RWPE1 (cell line): ENCODE data around the gene SLC12A9.
"Not testable (repeated sequence)": the region's sequence is repeated elsewhere in the genome, so short reads cannot be mapped to it uniquely, and the experiment has no call there.

Source experiments
- CTCF ChIA-PET: fragments of 350-600 bp; sonication (Branson Sonifier 250); formaldehyde crosslinking; extraction: SDS; loops from one replicate; lab custom pipeline; 2021; lab: Yijun Ruan, JAX
- POLR2A ChIA-PET: fragments of 400-600 bp; formaldehyde crosslinking; extraction: SDS; loops from one replicate; lab custom pipeline; 2020; ENCODE audit warnings: antibody characterized with exemption; ENCODE audit not compliant: low non-redundant PET; lab: Yijun Ruan, JAX
- DNase-seq: peaks from one replicate; pipeline ENCODE4 v3.0.0; 2012; ENCODE audit warnings: low spot score
- H3K27ac ChIP-seq: fragments of 450-650 bp; 2 replicates; pipeline ENCODE4 v1.5.1; 2017
- TF ChIP-seq, protein P1 (sequence below): fragments of 450-650 bp; conservative IDR thresholded peaks from 2 replicates; pipeline ENCODE4 v1.5.1; 2017; ENCODE audit warnings: low read depth, mild to moderate bottlenecking

SLC12A9 gene

DNA sequence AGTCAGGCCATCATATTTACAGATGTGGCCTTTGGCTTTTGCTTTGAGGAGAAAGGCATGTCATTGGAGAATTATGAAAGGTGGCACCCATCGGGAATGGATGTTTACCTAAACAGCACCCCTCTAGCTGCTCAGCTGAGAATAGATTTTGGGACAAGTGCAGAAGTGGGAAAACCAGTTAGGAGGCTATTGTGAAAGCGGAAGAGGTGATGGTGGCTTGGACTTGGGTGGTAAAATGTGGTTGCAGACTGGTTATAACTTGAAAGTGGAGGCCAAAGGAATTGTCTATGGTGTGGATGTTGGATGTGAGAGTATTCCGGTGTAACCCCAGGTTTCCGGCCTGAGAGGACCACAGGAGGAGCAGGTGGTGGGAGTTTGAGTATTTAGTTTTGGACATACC is 5.2 kb upstream of the SLC12A9 start:
- ChIA-PET POLR2A (no interaction called here), CTCF (no interaction called here)
- DNase-seq = no peak
- TF ChIP-seq, protein P1, sequence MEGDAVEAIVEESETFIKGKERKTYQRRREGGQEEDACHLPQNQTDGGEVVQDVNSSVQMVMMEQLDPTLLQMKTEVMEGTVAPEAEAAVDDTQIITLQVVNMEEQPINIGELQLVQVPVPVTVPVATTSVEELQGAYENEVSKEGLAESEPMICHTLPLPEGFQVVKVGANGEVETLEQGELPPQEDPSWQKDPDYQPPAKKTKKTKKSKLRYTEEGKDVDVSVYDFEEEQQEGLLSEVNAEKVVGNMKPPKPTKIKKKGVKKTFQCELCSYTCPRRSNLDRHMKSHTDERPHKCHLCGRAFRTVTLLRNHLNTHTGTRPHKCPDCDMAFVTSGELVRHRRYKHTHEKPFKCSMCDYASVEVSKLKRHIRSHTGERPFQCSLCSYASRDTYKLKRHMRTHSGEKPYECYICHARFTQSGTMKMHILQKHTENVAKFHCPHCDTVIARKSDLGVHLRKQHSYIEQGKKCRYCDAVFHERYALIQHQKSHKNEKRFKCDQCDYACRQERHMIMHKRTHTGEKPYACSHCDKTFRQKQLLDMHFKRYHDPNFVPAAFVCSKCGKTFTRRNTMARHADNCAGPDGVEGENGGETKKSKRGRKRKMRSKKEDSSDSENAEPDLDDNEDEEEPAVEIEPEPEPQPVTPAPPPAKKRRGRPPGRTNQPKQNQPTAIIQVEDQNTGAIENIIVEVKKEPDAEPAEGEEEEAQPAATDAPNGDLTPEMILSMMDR = no peak
- H3K27ac ChIP-seq = no peak overlapping the region

DNA sequence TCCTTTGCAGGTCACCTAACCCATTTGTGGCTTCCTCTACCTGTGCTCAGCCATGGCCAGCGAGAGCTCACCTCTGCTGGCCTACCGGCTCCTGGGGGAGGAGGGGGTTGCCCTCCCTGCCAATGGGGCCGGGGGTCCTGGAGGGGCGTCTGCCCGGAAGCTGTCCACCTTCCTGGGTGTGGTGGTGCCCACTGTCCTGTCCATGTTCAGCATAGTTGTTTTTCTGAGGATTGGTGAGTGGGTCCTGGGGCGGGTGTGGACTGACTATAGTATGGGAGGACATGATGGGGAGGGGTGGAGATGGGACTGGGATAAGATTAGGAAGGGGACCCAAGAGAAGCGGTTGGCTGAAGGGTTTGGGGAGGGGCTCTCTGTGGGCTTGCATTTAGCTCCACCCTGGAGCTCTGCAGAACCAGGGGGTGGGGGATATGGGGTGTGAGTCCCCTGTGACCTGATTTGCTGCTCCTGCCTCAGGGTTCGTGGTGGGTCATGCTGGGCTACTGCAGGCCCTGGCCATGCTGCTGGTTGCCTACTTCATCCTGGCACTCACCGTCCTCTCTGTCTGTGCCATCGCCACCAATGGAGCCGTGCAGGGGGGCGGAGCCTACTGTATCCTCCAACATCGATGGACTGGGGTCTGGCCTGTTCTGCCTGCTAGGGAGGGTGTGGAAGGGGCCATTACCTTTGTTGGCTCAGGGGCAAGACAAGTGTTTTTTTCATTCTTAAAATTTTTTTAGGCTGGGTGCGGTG is 1.8 kb downstream of the SLC12A9 start:
- TF ChIP-seq, protein P1 = no peak
- peak overlapping the region; percentile 73 for H3K27ac ChIP-seq
- ChIA-PET CTCF (interaction anchor here (0.6 kb wide), 1 partner anchor 248 kb away, joined by 3 read pairs; no protein-coding TSS in a partner anchor), POLR2A (interaction anchor here (0.6 to 1.1 kb wide), 2 partner anchors 16 to 170 kb away, joined by 3 to 7 read pairs; no protein-coding TSS in a partner anchor)
- no peak for DNase-seq

DNA sequence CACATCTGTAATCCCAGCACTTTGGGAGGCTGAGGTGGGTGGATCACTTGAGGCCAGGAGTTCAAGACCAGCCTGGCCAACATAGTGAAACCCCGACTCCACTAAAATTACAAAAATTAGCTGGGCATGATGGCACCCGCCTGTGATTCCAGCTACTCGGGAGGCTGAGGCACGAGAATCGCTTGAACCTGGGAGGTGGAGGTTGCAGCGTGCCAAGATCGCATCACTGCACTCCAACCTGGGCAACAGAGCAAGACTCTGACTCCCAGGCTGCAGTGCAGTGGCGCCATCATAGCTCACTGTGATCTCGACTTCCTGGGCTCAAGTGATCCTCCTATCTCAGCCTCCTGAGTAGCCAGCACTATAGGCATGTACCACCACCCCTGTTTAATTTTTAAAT is 2.4 kb downstream of the SLC12A9 start:
- H3K27ac ChIP-seq = peak overlapping the region; percentile 73
- CTCF ChIA-PET, POLR2A ChIA-PET, DNase-seq: not testable (repeated sequence)

DNA sequence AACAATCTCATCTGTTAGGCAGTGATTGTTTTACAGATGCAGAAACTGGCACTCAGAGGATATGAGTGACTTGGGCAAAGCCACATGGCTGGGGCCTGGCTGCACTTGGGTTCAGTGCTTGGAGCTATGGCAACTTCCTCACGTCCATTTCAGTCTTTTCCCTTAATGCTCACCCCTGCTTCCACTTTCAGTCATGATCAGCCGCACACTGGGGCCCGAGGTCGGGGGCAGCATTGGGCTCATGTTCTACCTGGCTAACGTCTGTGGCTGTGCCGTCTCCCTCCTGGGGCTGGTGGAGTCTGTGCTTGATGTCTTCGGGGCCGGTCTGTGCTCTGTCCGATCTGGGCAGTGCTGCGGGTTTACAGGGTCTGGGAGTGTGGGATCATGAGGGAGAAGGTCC is 3.0 kb downstream of the SLC12A9 start:
- ChIA-PET CTCF (no interaction called here), POLR2A (no interaction called here)
- TF ChIP-seq, protein P1 = no peak
- H3K27ac ChIP-seq = peak overlapping the region; percentile 73
- DNase-seq = no peak

DNA sequence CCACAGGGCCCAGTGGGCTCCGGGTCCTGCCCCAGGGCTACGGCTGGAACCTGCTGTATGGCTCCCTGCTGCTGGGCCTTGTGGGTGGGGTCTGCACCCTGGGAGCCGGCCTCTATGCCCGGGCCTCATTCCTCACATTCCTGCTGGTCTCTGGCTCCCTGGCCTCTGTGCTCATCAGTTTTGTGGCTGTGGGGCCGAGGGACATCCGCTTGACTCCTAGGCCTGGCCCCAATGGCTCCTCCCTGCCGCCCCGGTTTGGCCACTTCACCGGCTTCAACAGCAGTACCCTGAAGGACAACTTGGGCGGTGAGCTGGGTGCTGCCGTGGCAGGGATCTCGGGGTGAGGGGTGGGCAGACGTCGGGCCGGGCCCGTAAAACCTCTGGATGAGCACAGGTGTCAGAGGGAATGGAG is 4.4 kb downstream of the SLC12A9 start:
- CTCF ChIA-PET = interaction anchor here (0.5 to 0.6 kb wide), 3 partner anchors 10 to 223 kb away, joined by 3 to 4 read pairs (median 3); partner anchors contain the start of gene TRIP6
- POLR2A ChIA-PET = no interaction called here
- DNase-seq = no peak
- H3K27ac ChIP-seq = peak overlapping the region; percentile 29
- TF ChIP-seq, protein P1 = no peak

DNA sequence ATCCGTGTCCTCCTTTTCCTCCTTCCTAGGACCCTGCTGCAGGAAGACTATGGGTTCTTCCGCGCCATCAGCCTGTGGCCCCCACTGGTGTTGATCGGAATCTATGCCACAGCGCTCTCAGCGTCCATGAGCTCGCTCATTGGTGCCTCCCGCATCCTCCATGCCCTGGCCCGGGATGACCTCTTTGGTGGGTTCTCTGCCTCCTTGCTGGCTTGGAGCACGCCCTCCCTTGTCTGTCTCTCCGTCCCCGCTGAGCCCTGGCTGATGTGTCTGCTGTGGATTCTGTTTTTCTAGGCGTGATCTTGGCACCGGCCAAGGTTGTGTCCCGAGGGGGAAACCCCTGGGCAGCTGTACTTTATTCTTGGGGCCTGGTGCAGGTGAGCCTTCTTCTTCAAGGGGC is 7.3 kb downstream of the SLC12A9 start:
- ChIA-PET CTCF (interaction anchor here (1.0 kb wide), 1 partner anchor 154 kb away, joined by 5 read pairs; no protein-coding TSS in a partner anchor), POLR2A (no interaction called here)
- TF ChIP-seq, protein P1 = no peak
- DNase-seq = no peak
- peak overlapping the region; percentile 8; the same call in 1 of the 2 replicates for H3K27ac ChIP-seq
